AG09319 (cell line): ENCODE data around the gene MYLK.
A peak's percentile ranks its signal among the peaks of the same experiment; 100 is the strongest.

Experiments
- DNase-seq: peaks from one replicate; pipeline ENCODE4 v3.0.0-alpha.2; 2010; ENCODE audit warnings: low read depth; ENCODE audit errors: extremely low read depth
- TF ChIP-seq, protein P1 (sequence below): IDR thresholded peaks from 2 replicates; pipeline ENCODE4 v1.5.1; 2011; ENCODE audit warnings: low read depth, mild to moderate bottlenecking, inconsistent platforms, low read length, moderate library complexity

Gene MYLK

GRCh38 chr3:123694366-123695087 lies 189.6 kb downstream of the MYLK start:
- TF ChIP-seq, protein P1, sequence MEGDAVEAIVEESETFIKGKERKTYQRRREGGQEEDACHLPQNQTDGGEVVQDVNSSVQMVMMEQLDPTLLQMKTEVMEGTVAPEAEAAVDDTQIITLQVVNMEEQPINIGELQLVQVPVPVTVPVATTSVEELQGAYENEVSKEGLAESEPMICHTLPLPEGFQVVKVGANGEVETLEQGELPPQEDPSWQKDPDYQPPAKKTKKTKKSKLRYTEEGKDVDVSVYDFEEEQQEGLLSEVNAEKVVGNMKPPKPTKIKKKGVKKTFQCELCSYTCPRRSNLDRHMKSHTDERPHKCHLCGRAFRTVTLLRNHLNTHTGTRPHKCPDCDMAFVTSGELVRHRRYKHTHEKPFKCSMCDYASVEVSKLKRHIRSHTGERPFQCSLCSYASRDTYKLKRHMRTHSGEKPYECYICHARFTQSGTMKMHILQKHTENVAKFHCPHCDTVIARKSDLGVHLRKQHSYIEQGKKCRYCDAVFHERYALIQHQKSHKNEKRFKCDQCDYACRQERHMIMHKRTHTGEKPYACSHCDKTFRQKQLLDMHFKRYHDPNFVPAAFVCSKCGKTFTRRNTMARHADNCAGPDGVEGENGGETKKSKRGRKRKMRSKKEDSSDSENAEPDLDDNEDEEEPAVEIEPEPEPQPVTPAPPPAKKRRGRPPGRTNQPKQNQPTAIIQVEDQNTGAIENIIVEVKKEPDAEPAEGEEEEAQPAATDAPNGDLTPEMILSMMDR = no peak
- DNase-seq = no peak

GRCh38 chr3:123693584-123694190 lies 190.4 kb downstream of the MYLK start:
- no peak for DNase-seq
- TF ChIP-seq, protein P1 = no peak

GRCh38 chr3:123692671-123693070 lies 191.5 kb downstream of the MYLK start:
- TF ChIP-seq, protein P1 = no peak
- no peak for DNase-seq

- DNase-seq = no peak
- TF ChIP-seq, protein P1 = no peak
Observed at GRCh38 chr3:123692041-123692440, 192.1 kb downstream of the MYLK start.

GRCh38 chr3:123689831-123690230 lies 194.3 kb downstream of the MYLK start:
- TF ChIP-seq, protein P1 = no peak
- no peak for DNase-seq

- TF ChIP-seq, protein P1 = no peak
- DNase-seq = peak; percentile 72
Observed at GRCh38 chr3:123688241-123688747, 195.8 kb downstream of the MYLK start.

DNA sequence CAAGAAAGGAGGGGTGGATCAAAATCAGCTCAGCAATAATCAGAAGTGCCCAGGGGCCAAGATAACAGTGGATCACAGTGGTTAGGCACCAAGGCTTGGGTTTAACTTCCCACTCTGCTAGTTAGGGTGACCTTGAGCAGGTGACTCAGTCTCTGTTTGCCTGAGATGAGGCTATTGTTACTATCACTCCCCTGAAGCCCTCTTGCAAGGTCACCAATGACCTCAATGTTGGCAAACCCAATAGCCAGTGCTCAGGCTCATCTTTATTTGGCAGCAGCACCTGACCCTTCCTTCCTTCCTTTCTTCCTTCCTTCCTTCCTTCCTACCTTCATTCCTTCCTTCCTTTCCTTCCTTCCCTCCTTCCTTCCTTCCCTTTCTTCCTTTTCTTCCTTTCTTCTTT lies 196.8 kb downstream of the MYLK start:
- TF ChIP-seq, protein P1 = no peak
- DNase-seq = no peak
